HepG2 (cell line): ENCODE measurements around the gene YPEL4. TPM values are rescaled to one million over a fixed set of nuclear protein-coding genes. Genes with fewer than 3 reads are reported as not detected.

Experiments used
- CBFB ChIP-seq: sonication (generic); formaldehyde crosslinking; IDR thresholded peaks from 2 replicates; pipeline ENCODE4 v1.4.0; 2020; ENCODE audit warnings: missing genetic modification reagents
- GABPA ChIP-seq, 2 experiments: IDR thresholded peaks; 2 replicates each; pipeline ENCODE4 v1.6.1; 2011 to 2016; ENCODE audit warnings: low read depth in 2 of 2, low read length in 1 of 2, missing biosample characterization in 1 of 2, missing genetic modification characterization in 1 of 2
- HNRNPUL1 ChIP-seq: fragments of 200-400 bp; formaldehyde crosslinking; IDR thresholded peaks from 2 replicates; pipeline ENCODE4 v1.6.1; 2017; ENCODE audit warnings: low read depth, mild to moderate bottlenecking, low read length, moderate library complexity
- HOXA5 ChIP-seq: sonication (generic); formaldehyde crosslinking; IDR thresholded peaks from 2 replicates; pipeline ENCODE4 v1.4.0; 2020; ENCODE audit warnings: missing genetic modification reagents
- KAT2B ChIP-seq: fragments of 150-350 bp; IDR thresholded peaks from 2 replicates; pipeline ENCODE4 v1.6.1; 2014; ENCODE audit warnings: low read depth, low read length, borderline replicate concordance
- NCOA5 ChIP-seq: sonication (generic); formaldehyde crosslinking; IDR thresholded peaks from 2 replicates; pipeline ENCODE4 v1.4.0; 2020; ENCODE audit warnings: missing genetic modification reagents
- NR2C2 ChIP-seq: sonication (generic); formaldehyde crosslinking; IDR thresholded peaks from 2 replicates; pipeline ENCODE4 v1.4.0; 2020; ENCODE audit warnings: missing genetic modification reagents, mild to moderate bottlenecking, moderate library complexity, borderline replicate concordance
- TBX2 ChIP-seq: sonication (generic); formaldehyde crosslinking; IDR thresholded peaks from 2 replicates; pipeline ENCODE4 v1.5.0; 2020; ENCODE audit warnings: missing genetic modification reagents, mild to moderate bottlenecking, borderline replicate concordance
- ZFP36 ChIP-seq: fragments of 150-350 bp; IDR thresholded peaks from 2 replicates; pipeline ENCODE4 v1.6.1; 2018; ENCODE audit warnings: borderline replicate concordance, low read length, low read depth; ENCODE audit not compliant: partially characterized antibody
- ZNF34 ChIP-seq: sonication (generic); formaldehyde crosslinking; IDR thresholded peaks from 2 replicates; pipeline ENCODE4 v1.4.0; 2020; ENCODE audit warnings: mild to moderate bottlenecking, missing genetic modification reagents, borderline replicate concordance
- ZNF432 ChIP-seq: sonication (generic); formaldehyde crosslinking; IDR thresholded peaks from 2 replicates; pipeline ENCODE4 v1.5.0; 2020; ENCODE audit warnings: missing genetic modification reagents, mild to moderate bottlenecking, borderline replicate concordance
- ZNF782 ChIP-seq: sonication (generic); formaldehyde crosslinking; IDR thresholded peaks from 2 replicates; pipeline ENCODE4 v1.4.0; 2020; ENCODE audit warnings: missing genetic modification reagents, mild to moderate bottlenecking, borderline replicate concordance
- polyA plus RNA-seq, 8 experiments: library from polyadenylated mRNA; depleted of rRNA in 3 of 8; stranded (reverse) in 7 of 8; unstranded in 1 of 8; fragments of >200 nt; fragmentation: Illumina TruSeq in 4 of 8; extraction: Trizol in 4 of 8; gene quantifications; 2 replicates each; pipeline versions ENCODE4 v1.2.1 to v1.2.3, GENCODE V29; 2011 to 2016; ENCODE audit warnings: low read depth in 4 of 8, missing spikeins in 1 of 8, mixed read lengths in 1 of 8; ENCODE audit not compliant: insufficient read depth in 1 of 8
- total RNA-seq, 5 experiments: library from RNA; depleted of rRNA; stranded (reverse); fragments of >200 nt; fragmentation: Illumina TruSeq; extraction: Trizol; gene quantifications; 2 replicates each; pipeline ENCODE4 v1.2.3, GENCODE V29; 2016; ENCODE audit warnings: low read depth in 1 of 5
- TF ChIP-seq, protein P1 (sequence below): sonication (generic); formaldehyde crosslinking; conservative IDR thresholded peaks from 2 replicates; pipeline ENCODE4 v1.8.1; 2023; ENCODE audit warnings: missing genetic modification reagents
- TF ChIP-seq, protein P2 (sequence below): sonication (generic); formaldehyde crosslinking; IDR thresholded peaks from 2 replicates; pipeline ENCODE4 v1.4.0; 2020; ENCODE audit warnings: missing genetic modification reagents
- TF ChIP-seq, protein P3 (sequence below): IDR thresholded peaks from 2 replicates; pipeline ENCODE4 v1.6.1; 2012; ENCODE audit warnings: inconsistent platforms
- TF ChIP-seq, protein P4 (sequence below): sonication (generic); formaldehyde crosslinking; IDR thresholded peaks from 2 replicates; pipeline ENCODE4 v1.4.0; 2020; ENCODE audit warnings: missing genetic modification reagents
- TF ChIP-seq, protein P5 (sequence below): sonication (generic); formaldehyde crosslinking; conservative IDR thresholded peaks from 2 replicates; pipeline ENCODE4 v1.4.0; 2020; ENCODE audit warnings: missing genetic modification reagents
- TF ChIP-seq, protein P6 (sequence below): sonication (generic); formaldehyde crosslinking; IDR thresholded peaks from 2 replicates; pipeline ENCODE4 v1.4.0; 2020; ENCODE audit warnings: missing genetic modification reagents
- TF ChIP-seq, protein P7 (sequence below): sonication (generic); formaldehyde crosslinking; IDR thresholded peaks from 2 replicates; pipeline ENCODE4 v1.8.0; 2022; ENCODE audit warnings: missing genetic modification reagents, low read depth, mild to moderate bottlenecking, borderline replicate concordance

The YPEL4 gene
- total and polyA plus RNA-seq, 2 of the 13 experiments (the other 11 are each of a cell fraction or from before 2014, with no cell fraction given) = 0.04 TPM; not detected in 1

DNA sequence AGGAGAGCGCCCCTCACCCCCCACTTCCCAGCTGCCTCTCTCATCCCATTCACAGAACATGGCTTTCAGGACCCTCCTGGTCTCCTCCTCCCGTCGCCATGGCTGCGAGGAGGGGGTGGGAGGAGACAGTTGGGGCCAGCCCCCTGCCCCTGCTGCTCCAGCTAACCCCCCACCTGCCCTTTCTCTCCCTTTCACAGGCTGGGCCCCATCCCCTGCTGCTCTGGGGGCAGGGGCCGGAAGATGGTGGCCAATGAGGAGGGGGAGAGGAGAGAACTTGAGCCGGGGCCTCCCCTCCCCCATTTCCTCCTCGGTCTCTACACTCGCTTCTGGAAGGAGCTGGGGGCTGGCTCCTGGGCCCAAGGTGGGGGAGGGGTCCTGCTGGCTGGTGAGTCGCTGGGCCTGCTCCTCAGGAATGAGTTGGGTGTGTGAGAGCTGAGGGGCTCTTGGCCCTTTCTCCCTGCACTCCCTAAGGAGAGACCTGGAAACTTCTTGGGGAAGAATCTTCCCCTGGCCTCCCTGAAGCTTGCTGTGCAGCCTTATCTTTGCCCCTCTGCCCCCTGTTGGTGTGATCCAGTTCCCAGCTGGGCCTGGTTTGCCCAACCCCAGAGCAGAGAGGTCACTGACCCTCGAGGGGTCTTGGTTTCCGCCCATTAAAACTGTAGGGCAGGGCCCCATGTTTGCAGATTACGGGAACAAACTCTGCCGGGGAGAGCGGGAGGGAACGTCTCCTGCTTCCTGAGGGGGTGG lies 10.2 kb downstream of the YPEL4 start (continued):
- TF ChIP-seq NR2C2 (CRISPR knock-in tag) (peak; percentile 50), TBX2 (CRISPR knock-in tag) (peak; percentile 68), ZNF432 (CRISPR knock-in tag) (no peak), HOXA5 (no peak), NCOA5 (CRISPR knock-in tag) (no peak), ZNF34 (0 out of 2 replicates have a peak, but pooled peaks have one; percentile 62), HNRNPUL1 (no peak), ZNF782 (CRISPR knock-in tag) (no peak), ZFP36 (no peak), KAT2B (no peak), GABPA (IDR thresholded peaks at IDR 0.05; ENCODE audit: low read depth, low read length) (no peak), GABPA (CRISPR knock-in tag; IDR thresholded peaks at IDR 0.05; ENCODE audit: low read depth) (no peak), CBFB (CRISPR knock-in tag) (no peak)
- TF ChIP-seq, protein P1, sequence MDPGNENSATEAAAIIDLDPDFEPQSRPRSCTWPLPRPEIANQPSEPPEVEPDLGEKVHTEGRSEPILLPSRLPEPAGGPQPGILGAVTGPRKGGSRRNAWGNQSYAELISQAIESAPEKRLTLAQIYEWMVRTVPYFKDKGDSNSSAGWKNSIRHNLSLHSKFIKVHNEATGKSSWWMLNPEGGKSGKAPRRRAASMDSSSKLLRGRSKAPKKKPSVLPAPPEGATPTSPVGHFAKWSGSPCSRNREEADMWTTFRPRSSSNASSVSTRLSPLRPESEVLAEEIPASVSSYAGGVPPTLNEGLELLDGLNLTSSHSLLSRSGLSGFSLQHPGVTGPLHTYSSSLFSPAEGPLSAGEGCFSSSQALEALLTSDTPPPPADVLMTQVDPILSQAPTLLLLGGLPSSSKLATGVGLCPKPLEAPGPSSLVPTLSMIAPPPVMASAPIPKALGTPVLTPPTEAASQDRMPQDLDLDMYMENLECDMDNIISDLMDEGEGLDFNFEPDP (CRISPR knock-in tag) = no peak
- TF ChIP-seq, protein P2, sequence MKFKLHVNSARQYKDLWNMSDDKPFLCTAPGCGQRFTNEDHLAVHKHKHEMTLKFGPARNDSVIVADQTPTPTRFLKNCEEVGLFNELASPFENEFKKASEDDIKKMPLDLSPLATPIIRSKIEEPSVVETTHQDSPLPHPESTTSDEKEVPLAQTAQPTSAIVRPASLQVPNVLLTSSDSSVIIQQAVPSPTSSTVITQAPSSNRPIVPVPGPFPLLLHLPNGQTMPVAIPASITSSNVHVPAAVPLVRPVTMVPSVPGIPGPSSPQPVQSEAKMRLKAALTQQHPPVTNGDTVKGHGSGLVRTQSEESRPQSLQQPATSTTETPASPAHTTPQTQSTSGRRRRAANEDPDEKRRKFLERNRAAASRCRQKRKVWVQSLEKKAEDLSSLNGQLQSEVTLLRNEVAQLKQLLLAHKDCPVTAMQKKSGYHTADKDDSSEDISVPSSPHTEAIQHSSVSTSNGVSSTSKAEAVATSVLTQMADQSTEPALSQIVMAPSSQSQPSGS = 0 out of 2 replicates have a peak, but pooled peaks have one; percentile 20
- TF ChIP-seq, protein P3, sequence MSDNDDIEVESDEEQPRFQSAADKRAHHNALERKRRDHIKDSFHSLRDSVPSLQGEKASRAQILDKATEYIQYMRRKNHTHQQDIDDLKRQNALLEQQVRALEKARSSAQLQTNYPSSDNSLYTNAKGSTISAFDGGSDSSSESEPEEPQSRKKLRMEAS = 0 out of 2 replicates have a peak, but pooled peaks have one; percentile 26
- TF ChIP-seq, protein P4, sequence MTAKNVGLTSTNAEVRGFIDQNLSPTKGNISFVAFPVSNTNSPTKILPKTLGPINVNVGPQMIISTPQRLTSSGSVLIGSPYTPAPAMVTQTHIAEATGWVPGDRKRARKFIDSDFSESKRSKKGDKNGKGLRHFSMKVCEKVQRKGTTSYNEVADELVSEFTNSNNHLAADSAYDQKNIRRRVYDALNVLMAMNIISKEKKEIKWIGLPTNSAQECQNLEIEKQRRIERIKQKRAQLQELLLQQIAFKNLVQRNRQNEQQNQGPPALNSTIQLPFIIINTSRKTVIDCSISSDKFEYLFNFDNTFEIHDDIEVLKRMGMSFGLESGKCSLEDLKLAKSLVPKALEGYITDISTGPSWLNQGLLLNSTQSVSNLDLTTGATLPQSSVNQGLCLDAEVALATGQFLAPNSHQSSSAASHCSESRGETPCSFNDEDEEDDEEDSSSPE (CRISPR knock-in tag) = 0 out of 2 replicates have a peak, but pooled peaks have one; percentile 34
- TF ChIP-seq, protein P5, sequence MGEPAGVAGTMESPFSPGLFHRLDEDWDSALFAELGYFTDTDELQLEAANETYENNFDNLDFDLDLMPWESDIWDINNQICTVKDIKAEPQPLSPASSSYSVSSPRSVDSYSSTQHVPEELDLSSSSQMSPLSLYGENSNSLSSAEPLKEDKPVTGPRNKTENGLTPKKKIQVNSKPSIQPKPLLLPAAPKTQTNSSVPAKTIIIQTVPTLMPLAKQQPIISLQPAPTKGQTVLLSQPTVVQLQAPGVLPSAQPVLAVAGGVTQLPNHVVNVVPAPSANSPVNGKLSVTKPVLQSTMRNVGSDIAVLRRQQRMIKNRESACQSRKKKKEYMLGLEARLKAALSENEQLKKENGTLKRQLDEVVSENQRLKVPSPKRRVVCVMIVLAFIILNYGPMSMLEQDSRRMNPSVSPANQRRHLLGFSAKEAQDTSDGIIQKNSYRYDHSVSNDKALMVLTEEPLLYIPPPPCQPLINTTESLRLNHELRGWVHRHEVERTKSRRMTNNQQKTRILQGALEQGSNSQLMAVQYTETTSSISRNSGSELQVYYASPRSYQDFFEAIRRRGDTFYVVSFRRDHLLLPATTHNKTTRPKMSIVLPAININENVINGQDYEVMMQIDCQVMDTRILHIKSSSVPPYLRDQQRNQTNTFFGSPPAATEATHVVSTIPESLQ = no peak
- TF ChIP-seq, protein P6, sequence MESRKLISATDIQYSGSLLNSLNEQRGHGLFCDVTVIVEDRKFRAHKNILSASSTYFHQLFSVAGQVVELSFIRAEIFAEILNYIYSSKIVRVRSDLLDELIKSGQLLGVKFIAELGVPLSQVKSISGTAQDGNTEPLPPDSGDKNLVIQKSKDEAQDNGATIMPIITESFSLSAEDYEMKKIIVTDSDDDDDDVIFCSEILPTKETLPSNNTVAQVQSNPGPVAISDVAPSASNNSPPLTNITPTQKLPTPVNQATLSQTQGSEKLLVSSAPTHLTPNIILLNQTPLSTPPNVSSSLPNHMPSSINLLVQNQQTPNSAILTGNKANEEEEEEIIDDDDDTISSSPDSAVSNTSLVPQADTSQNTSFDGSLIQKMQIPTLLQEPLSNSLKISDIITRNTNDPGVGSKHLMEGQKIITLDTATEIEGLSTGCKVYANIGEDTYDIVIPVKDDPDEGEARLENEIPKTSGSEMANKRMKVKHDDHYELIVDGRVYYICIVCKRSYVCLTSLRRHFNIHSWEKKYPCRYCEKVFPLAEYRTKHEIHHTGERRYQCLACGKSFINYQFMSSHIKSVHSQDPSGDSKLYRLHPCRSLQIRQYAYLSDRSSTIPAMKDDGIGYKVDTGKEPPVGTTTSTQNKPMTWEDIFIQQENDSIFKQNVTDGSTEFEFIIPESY = no peak
- TF ChIP-seq, protein P7, sequence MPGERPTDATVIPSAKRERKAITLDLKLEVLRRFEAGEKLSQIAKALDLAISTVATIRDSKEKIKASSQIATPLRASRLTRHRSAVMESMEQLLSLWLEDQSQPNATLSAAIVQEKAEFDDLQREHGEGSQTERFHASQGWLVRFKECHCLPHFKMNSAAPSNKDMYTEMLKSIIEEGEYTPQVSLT = no peak
